HepG2 (cell line): ENCODE results near the gene ASTN2. TPM values are rescaled to one million over a fixed set of nuclear protein-coding genes. Genes with fewer than 3 reads are reported as not detected.
A peak's percentile ranks its signal among the peaks of the same experiment; 100 is the strongest.

Experiments
- AGO2 ChIP-seq: fragments of 200-400 bp; formaldehyde crosslinking; optimal IDR thresholded peaks from 2 replicates; pipeline ENCODE3; 2017; ENCODE audit warnings: mild to moderate bottlenecking, low read depth, low read length, moderate library complexity
- CENPT ChIP-seq: sonication (generic); formaldehyde crosslinking; IDR thresholded peaks from 2 replicates; pipeline ENCODE4 v1.8.0; 2022; ENCODE audit warnings: low read depth, mild to moderate bottlenecking, moderate library complexity, missing genetic modification reagents
- ETV6 ChIP-seq: sonication (generic); formaldehyde crosslinking; conservative IDR thresholded peaks from 2 replicates; pipeline ENCODE4 v1.4.0; 2020; ENCODE audit warnings: missing genetic modification reagents
- FOSL1 ChIP-seq: sonication (generic); formaldehyde crosslinking; IDR thresholded peaks from 2 replicates; pipeline ENCODE4 v1.9.0; 2021; ENCODE audit warnings: missing genetic modification reagents, borderline replicate concordance
- KAT2B ChIP-seq: fragments of 150-350 bp; IDR thresholded peaks from 2 replicates; pipeline ENCODE4 v1.6.1; 2014; ENCODE audit warnings: low read depth, low read length, borderline replicate concordance
- KDM5A ChIP-seq: fragments of 200-600 bp; sonication (generic); IDR thresholded peaks from 2 replicates; pipeline ENCODE4 v1.7.0; 2018; ENCODE audit warnings: antibody characterized with exemption, mild to moderate bottlenecking, low read length, borderline replicate concordance
- KLF15 ChIP-seq: sonication (generic); formaldehyde crosslinking; IDR thresholded peaks from 2 replicates; pipeline ENCODE4 v1.8.1; 2023; ENCODE audit warnings: borderline replicate concordance, mild to moderate bottlenecking, inconsistent platforms, missing genetic modification reagents, mixed read lengths
- PHF20 ChIP-seq: sonication (generic); formaldehyde crosslinking; IDR thresholded peaks from 2 replicates; pipeline ENCODE4 v1.5.0; 2020; ENCODE audit warnings: mild to moderate bottlenecking, missing genetic modification reagents
- POGZ ChIP-seq: sonication (generic); formaldehyde crosslinking; IDR thresholded peaks from 2 replicates; pipeline ENCODE4 v1.4.0; 2020; ENCODE audit warnings: mild to moderate bottlenecking, missing genetic modification reagents
- PRPF4 ChIP-seq: fragments of 200-400 bp; formaldehyde crosslinking; IDR thresholded peaks from 2 replicates; pipeline ENCODE4 v1.6.1; 2016; ENCODE audit warnings: low read length, low read depth; ENCODE audit not compliant: poor library complexity, severe bottlenecking
- SALL2 ChIP-seq: sonication (generic); formaldehyde crosslinking; IDR thresholded peaks from 2 replicates; pipeline ENCODE4 v1.8.1; 2023; ENCODE audit warnings: mild to moderate bottlenecking, missing genetic modification reagents, inconsistent platforms
- SOX5 ChIP-seq: IDR thresholded peaks from 2 replicates; pipeline ENCODE4 v1.6.1; 2016; ENCODE audit warnings: borderline replicate concordance
- TCF7L2 ChIP-seq: IDR thresholded peaks from 2 replicates; pipeline ENCODE4 v1.6.1; 2011; ENCODE audit warnings: mild to moderate bottlenecking, low read depth, low read length, moderate library complexity
- TMF1 ChIP-seq: sonication (generic); formaldehyde crosslinking; IDR thresholded peaks from 2 replicates; pipeline ENCODE4 v1.8.1; 2022; ENCODE audit warnings: low read depth, missing genetic modification reagents
- XBP1 ChIP-seq: sonication (generic); formaldehyde crosslinking; IDR thresholded peaks from 2 replicates; pipeline ENCODE4 v1.5.0; 2020; ENCODE audit warnings: missing genetic modification reagents
- ZNF24 ChIP-seq: fragments of 450-650 bp; IDR thresholded peaks from 2 replicates; pipeline ENCODE4 v1.6.1; 2017; ENCODE audit warnings: antibody characterized with exemption, mild to moderate bottlenecking
- ZNF34 ChIP-seq: sonication (generic); formaldehyde crosslinking; IDR thresholded peaks from 2 replicates; pipeline ENCODE4 v1.4.0; 2020; ENCODE audit warnings: mild to moderate bottlenecking, missing genetic modification reagents, borderline replicate concordance
- ZNF766 ChIP-seq: sonication (generic); formaldehyde crosslinking; IDR thresholded peaks from 2 replicates; pipeline ENCODE4 v1.5.0; 2020; ENCODE audit warnings: missing genetic modification reagents, borderline replicate concordance
- polyA plus RNA-seq, 8 experiments: library from polyadenylated mRNA; depleted of rRNA in 3 of 8; stranded (reverse) in 7 of 8; unstranded in 1 of 8; fragments of >200 nt; fragmentation: Illumina TruSeq in 4 of 8; extraction: Trizol in 4 of 8; gene quantifications; 2 replicates each; pipeline versions ENCODE4 v1.2.1 to v1.2.3, GENCODE V29; 2011 to 2016; ENCODE audit warnings: low read depth in 4 of 8, missing spikeins in 1 of 8, mixed read lengths in 1 of 8; ENCODE audit not compliant: insufficient read depth in 1 of 8
- total RNA-seq, 5 experiments: library from RNA; depleted of rRNA; stranded (reverse); fragments of >200 nt; fragmentation: Illumina TruSeq; extraction: Trizol; gene quantifications; 2 replicates each; pipeline ENCODE4 v1.2.3, GENCODE V29; 2016; ENCODE audit warnings: low read depth in 1 of 5
- TF ChIP-seq, protein P1 (sequence below): sonication (generic); formaldehyde crosslinking; IDR thresholded peaks from 2 replicates; pipeline ENCODE4 v1.4.0; 2020; ENCODE audit warnings: missing genetic modification reagents
- TF ChIP-seq, protein P2 (sequence below): sonication (generic); formaldehyde crosslinking; IDR thresholded peaks from 2 replicates; pipeline ENCODE4 v1.8.1; 2023; ENCODE audit warnings: missing genetic modification reagents, mild to moderate bottlenecking, borderline replicate concordance
- TF ChIP-seq, protein P3 (sequence below): IDR thresholded peaks from 2 replicates; pipeline ENCODE4 v1.6.1; 2016; ENCODE audit warnings: low read depth, borderline replicate concordance
- TF ChIP-seq, protein P4 (sequence below): sonication (generic); formaldehyde crosslinking; IDR thresholded peaks from 2 replicates; pipeline ENCODE4 v1.4.0; 2020; ENCODE audit warnings: mild to moderate bottlenecking, missing genetic modification reagents
- TF ChIP-seq, protein P5 (sequence below): sonication (generic); formaldehyde crosslinking; IDR thresholded peaks from 2 replicates; pipeline ENCODE4 v1.5.1; 2020; ENCODE audit warnings: mild to moderate bottlenecking, moderate library complexity, missing genetic modification reagents
- TF ChIP-seq, protein P6 (sequence below): IDR thresholded peaks from 2 replicates; pipeline ENCODE4 v1.6.1; 2016
- TF ChIP-seq, protein P7 (sequence below): sonication (generic); formaldehyde crosslinking; IDR thresholded peaks from 2 replicates; pipeline ENCODE4 v1.4.0; 2020; ENCODE audit warnings: missing genetic modification reagents, borderline replicate concordance

ASTN2 gene
- total and polyA plus RNA-seq, 2 of the 13 experiments (the other 11 are each of a cell fraction or from before 2014, with no cell fraction given): 5.2 to 13.5 TPM

DNA sequence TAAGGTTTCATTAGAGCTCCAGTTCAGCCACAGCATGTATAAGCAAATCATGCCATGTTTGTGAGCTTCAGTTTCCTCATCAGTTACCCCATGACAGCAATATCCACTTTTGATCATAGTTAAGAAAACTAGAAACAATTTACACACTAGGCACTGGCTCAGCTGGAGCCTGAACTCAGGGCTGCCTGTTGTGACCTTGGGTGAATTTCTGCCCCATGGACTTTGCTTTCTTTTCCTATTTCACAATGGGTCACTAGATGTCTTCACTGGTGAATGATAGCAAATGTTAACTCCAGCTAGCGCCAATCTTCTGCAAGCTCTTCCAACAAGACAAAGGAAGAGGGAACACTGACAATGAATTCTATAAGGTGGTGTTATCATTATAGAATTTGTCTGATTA lies 961.1 kb downstream of the ASTN2 start (continued):
- TF ChIP-seq, protein P1, sequence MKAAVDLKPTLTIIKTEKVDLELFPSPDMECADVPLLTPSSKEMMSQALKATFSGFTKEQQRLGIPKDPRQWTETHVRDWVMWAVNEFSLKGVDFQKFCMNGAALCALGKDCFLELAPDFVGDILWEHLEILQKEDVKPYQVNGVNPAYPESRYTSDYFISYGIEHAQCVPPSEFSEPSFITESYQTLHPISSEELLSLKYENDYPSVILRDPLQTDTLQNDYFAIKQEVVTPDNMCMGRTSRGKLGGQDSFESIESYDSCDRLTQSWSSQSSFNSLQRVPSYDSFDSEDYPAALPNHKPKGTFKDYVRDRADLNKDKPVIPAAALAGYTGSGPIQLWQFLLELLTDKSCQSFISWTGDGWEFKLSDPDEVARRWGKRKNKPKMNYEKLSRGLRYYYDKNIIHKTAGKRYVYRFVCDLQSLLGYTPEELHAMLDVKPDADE (CRISPR knock-in tag): no peak
- TF ChIP-seq, protein P2, sequence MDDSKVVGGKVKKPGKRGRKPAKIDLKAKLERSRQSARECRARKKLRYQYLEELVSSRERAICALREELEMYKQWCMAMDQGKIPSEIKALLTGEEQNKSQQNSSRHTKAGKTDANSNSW: no peak
- TF ChIP-seq, protein P3, sequence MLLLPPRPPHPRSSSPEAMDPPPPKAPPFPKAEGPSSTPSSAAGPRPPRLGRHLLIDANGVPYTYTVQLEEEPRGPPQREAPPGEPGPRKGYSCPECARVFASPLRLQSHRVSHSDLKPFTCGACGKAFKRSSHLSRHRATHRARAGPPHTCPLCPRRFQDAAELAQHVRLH (CRISPR knock-in tag): no peak
- TF ChIP-seq ETV6 (CRISPR knock-in tag) (no peak), PRPF4 (no peak), FOSL1 (no peak), TMF1 (no peak), SALL2 (CRISPR knock-in tag) (no peak), ZNF24 (no peak), AGO2 (no peak), SOX5 (CRISPR knock-in tag) (peak; percentile 47; the same call in 1 of the 2 replicates), XBP1 (no peak), POGZ (CRISPR knock-in tag) (peak; percentile 73), KAT2B (no peak), ZNF34 (no peak), ZNF766 (CRISPR knock-in tag) (no peak), CENPT (CRISPR knock-in tag) (no peak), TCF7L2 (no peak), KDM5A (no peak), KLF15 (CRISPR knock-in tag) (no peak), PHF20 (CRISPR knock-in tag) (no peak)
- TF ChIP-seq, protein P4, sequence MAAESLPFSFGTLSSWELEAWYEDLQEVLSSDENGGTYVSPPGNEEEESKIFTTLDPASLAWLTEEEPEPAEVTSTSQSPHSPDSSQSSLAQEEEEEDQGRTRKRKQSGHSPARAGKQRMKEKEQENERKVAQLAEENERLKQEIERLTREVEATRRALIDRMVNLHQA (CRISPR knock-in tag): no peak
- TF ChIP-seq, protein P5, sequence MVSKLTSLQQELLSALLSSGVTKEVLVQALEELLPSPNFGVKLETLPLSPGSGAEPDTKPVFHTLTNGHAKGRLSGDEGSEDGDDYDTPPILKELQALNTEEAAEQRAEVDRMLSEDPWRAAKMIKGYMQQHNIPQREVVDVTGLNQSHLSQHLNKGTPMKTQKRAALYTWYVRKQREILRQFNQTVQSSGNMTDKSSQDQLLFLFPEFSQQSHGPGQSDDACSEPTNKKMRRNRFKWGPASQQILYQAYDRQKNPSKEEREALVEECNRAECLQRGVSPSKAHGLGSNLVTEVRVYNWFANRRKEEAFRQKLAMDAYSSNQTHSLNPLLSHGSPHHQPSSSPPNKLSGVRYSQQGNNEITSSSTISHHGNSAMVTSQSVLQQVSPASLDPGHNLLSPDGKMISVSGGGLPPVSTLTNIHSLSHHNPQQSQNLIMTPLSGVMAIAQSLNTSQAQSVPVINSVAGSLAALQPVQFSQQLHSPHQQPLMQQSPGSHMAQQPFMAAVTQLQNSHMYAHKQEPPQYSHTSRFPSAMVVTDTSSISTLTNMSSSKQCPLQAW (CRISPR knock-in tag): no peak
- TF ChIP-seq, protein P6, sequence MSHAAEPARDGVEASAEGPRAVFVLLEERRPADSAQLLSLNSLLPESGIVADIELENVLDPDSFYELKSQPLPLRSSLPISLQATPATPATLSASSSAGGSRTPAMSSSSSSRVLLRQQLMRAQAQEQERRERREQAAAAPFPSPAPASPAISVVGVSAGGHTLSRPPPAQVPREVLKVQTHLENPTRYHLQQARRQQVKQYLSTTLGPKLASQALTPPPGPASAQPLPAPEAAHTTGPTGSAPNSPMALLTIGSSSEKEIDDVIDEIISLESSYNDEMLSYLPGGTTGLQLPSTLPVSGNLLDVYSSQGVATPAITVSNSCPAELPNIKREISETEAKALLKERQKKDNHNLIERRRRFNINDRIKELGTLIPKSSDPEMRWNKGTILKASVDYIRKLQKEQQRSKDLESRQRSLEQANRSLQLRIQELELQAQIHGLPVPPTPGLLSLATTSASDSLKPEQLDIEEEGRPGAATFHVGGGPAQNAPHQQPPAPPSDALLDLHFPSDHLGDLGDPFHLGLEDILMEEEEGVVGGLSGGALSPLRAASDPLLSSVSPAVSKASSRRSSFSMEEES: peak; percentile 61; the same call in 1 of the 2 replicates
- TF ChIP-seq, protein P7, sequence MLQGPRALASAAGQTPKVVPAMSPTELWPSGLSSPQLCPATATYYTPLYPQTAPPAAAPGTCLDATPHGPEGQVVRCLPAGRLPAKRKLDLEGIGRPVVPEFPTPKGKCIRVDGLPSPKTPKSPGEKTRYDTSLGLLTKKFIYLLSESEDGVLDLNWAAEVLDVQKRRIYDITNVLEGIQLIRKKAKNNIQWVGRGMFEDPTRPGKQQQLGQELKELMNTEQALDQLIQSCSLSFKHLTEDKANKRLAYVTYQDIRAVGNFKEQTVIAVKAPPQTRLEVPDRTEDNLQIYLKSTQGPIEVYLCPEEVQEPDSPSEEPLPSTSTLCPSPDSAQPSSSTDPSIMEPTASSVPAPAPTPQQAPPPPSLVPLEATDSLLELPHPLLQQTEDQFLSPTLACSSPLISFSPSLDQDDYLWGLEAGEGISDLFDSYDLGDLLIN (CRISPR knock-in tag): no peak
